Mucosa of descending colon (tissue), 3 donors: ENCODE data around the gene GNAI1. TPM values are rescaled to one million over a fixed set of nuclear protein-coding genes. Genes with fewer than 3 reads are reported as not detected.

Experiments
- ATAC-seq: fragments of 200-7000 bp; cut with Tn5 transposase; one replicate; pipeline ENCODE4 v1.9.1; 2020; ENCODE audit warnings: mild to moderate bottlenecking, moderate library complexity
- DNase-seq, 3 donors: peaks; one replicate each; pipeline ENCODE4 v3.0.0-alpha.2; 2020
- H3K36me3 ChIP-seq: fragments of 200-600 bp; one replicate; pipeline ENCODE4 v1.8.0; 2021; ENCODE audit warnings: low read depth, mild to moderate bottlenecking
- H3K4me1 ChIP-seq: fragments of 200-600 bp; one replicate; pipeline ENCODE4 v1.8.0; 2021; ENCODE audit warnings: low read depth, mild to moderate bottlenecking
- H3K4me3 ChIP-seq: fragments of 200-600 bp; one replicate; pipeline ENCODE4 v1.8.0; 2021; ENCODE audit warnings: mild to moderate bottlenecking
- H3K9me3 ChIP-seq: fragments of 200-600 bp; one replicate; pipeline ENCODE4 v1.8.0; 2021; ENCODE audit warnings: mild to moderate bottlenecking
- CTCF ChIP-seq: fragments of 200-600 bp; IDR thresholded peaks from one replicate; pipeline ENCODE4 v1.8.0; 2022; ENCODE audit warnings: antibody characterized with exemption, mild to moderate bottlenecking
- intact Hi-C, 2 donors: fragments of 100-400 bp; cut with DNase I in 1 of 2; cut with micrococcal nuclease in 1 of 2; formaldehyde crosslinking; loops; one replicate each; pipeline versions ENCODE4 v1.11.0 to v1.11.1; 2022; cut with DNase I, micrococcal nuclease
- total RNA-seq, 3 donors: library from RNA; stranded (reverse); fragmentation: NEBNext Ultra II Directional in 2 of 3; extraction: Animal tissue kit (Norgen Biotek cat#: 25700) in 2 of 3; gene quantifications; one replicate each; pipeline versions ENCODE4 v1.2.1 to v1.2.4, GENCODE V29; 2021 to 2023
- donor health status: DM: no; HTN: no; CAD: no; lungs with moderate emphysema.
- donor health status: DM: no; HTN: no; CAD: no.
- donor health status: DM: no; HTN: yes; CAD: no.

The GNAI1 gene
- total RNA-seq, 3 donors from 2014 or later = 18.1 to 59.3 (median 23.1) TPM

GRCh38 chr7:80165177-80165576 is 30.5 kb downstream of the GNAI1 start:
- TF ChIP-seq CTCF = no peak
- intact Hi-C loops = no loop called here

GRCh38 chr7:80170445-80170844 is 35.8 kb downstream of the GNAI1 start:
- Histone ChIP-seq H3K9me3 (peaks cover 11% of the 10 kb centered on the region), H3K36me3 (no peaks in the 10 kb centered on the region), H3K4me3 (no peak overlapping the region), H3K4me1 (peaks cover 6% of the 10 kb centered on the region)
- DNase-seq (no peak), ATAC-seq (no peak)
- TF ChIP-seq CTCF = no peak
- intact Hi-C loops = no loop called here

More at GRCh38 chr7:80165177-80165576, 30.5 kb downstream of the GNAI1 start:
- Histone ChIP-seq H3K4me1 (no peaks in the 10 kb centered on the region), H3K4me3 (no peak overlapping the region), H3K36me3 (no peaks in the 10 kb centered on the region), H3K9me3 (no peaks in the 10 kb centered on the region)
- ATAC-seq = no peak
- no peak for DNase-seq

DNA sequence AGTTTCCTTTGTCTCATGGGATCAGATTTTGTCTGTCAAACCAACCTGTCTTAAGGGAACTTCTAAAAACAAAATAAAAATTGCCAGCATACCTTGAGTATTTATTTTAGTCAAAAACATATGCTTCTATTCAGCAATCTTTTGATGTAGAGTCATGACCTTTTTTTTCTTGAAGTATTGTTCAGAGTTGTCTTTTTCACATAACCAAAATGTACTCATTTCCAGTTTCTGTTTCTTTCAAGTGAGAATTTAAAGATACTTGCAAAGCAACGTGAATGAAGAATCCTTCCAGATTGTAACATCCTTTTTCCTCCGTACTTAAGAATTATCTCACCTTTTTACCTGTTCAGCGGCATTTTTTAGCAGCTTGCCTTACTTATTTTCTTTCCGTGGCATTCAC is 37.8 kb downstream of the GNAI1 start:
- H3K4me1 ChIP-seq = peaks cover 10% of the 10 kb centered on the region
- H3K9me3 ChIP-seq = peaks cover 11% of the 10 kb centered on the region
- no peak for TF ChIP-seq CTCF
- no peak overlapping the region for H3K4me3 ChIP-seq
- intact Hi-C loops = no loop called here
- H3K36me3 ChIP-seq = no peaks in the 10 kb centered on the region
- ATAC-seq (no peak), DNase-seq (no peak)

- intact Hi-C loops = no loop called here
- H3K9me3 ChIP-seq = peaks cover 10% of the 10 kb centered on the region
- no peaks in the 10 kb centered on the region for H3K36me3 ChIP-seq
- no peak overlapping the region for H3K4me3 ChIP-seq
- ATAC-seq (no peak), DNase-seq (no peak)
- no peak for TF ChIP-seq CTCF
- H3K4me1 ChIP-seq = peaks cover 10% of the 10 kb centered on the region
Measured at GRCh38 chr7:80175744-80176143, 41.1 kb downstream of the GNAI1 start.

DNA sequence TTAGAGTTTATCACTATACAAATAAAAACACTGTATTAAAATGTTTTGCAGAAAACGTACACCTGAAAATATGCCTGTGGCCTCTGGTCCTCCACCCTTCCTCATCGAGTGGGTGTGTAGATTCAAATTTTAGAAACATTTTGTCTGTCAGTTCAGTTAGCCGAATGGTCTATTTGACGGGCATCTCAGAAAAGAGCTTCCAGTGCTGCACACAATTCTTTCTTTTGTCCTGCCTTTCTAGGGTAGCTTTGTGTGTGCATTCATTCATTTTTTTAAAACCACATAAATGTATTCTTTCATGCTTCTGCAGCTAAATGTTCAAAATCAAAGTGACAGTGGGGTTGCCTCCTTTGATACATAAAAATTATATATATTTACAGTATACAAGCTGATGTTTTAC is 46.8 kb downstream of the GNAI1 start:
- no peak for DNase-seq
- H3K4me3 ChIP-seq = no peak overlapping the region
- no peak for TF ChIP-seq CTCF
- H3K36me3 ChIP-seq = no peaks in the 10 kb centered on the region
- ATAC-seq = no peak
- H3K9me3 ChIP-seq = no peaks in the 10 kb centered on the region
- H3K4me1 ChIP-seq = no peaks in the 10 kb centered on the region
- intact Hi-C loops = no loop called here

GRCh38 chr7:80182630-80183276 is 48.1 kb downstream of the GNAI1 start:
- Histone ChIP-seq H3K9me3 (no peaks in the 10 kb centered on the region), H3K4me1 (no peaks in the 10 kb centered on the region), H3K4me3 (no peak overlapping the region), H3K36me3 (no peaks in the 10 kb centered on the region)
- intact Hi-C loops = no loop called here
- no peak for ATAC-seq
- TF ChIP-seq CTCF = no peak
- DNase-seq = no peak
